Caco-2 (cell line): Measurements from ENCODE around the gene SHB. TPM values are rescaled to one million over a fixed set of nuclear protein-coding genes. Genes with fewer than 3 reads are reported as not detected.

ENCODE experiments used
- BruUV-seq: library from RNA; stranded (reverse); fragments of 400-500 nt; replicated peaks from 2 replicates; lab custom pipeline; 2021; lab: Mats Ljungman, UMichigan
- CTCF ChIA-PET: fragments of 300-600 bp; sonication (Branson Sonifier 250); formaldehyde crosslinking; loops from one replicate; lab custom pipeline; 2022; ENCODE audit warnings: antibody characterized with exemption; lab: Charles Lee
- POLR2A ChIA-PET: fragments of 300-600 bp; sonication (Branson Sonifier 250); formaldehyde crosslinking; loops from one replicate; lab custom pipeline; 2022; ENCODE audit warnings: antibody characterized with exemption; lab: Charles Lee
- DNase-seq, 2 experiments: peaks; one replicate each; pipeline versions ENCODE4 v3.0.0 to v3.0.0-alpha.2; 2020 to 2022
- H3K27me3 ChIP-seq: replicated peaks from 2 replicates; pipeline ENCODE4 v1.6.0; 2011; ENCODE audit warnings: low read length; ENCODE audit not compliant: control insufficient read depth, insufficient read depth
- H3K36me3 ChIP-seq: 2 replicates; pipeline ENCODE4 v1.5.1; 2011; ENCODE audit warnings: low read length; ENCODE audit not compliant: control insufficient read depth, insufficient read depth
- H3K4me1 ChIP-seq: fragments of 250-450 bp; sonication (Bioruptor Pico); 2 replicates; pipeline ENCODE4 v1.5.1; 2020; ENCODE audit warnings: mild to moderate bottlenecking
- H3K4me3 ChIP-seq: 2 replicates; pipeline ENCODE4 v1.5.1; 2011; ENCODE audit warnings: low read depth, mild to moderate bottlenecking, control low read depth, low read length
- H3K9me3 ChIP-seq: fragments of 250-450 bp; sonication (Bioruptor Pico); 2 replicates; pipeline ENCODE4 v1.5.1; 2020; ENCODE audit warnings: mild to moderate bottlenecking, moderate library complexity
- H3K27ac Mint-ChIP-seq: one replicate; pipeline ENCODE4 v1.8.0; 2022; ENCODE audit warnings: mixed read lengths; ENCODE audit not compliant: unreplicated experiment
- H3K27me3 Mint-ChIP-seq: one replicate; pipeline ENCODE4 v1.8.0; 2022; ENCODE audit warnings: mixed read lengths; ENCODE audit not compliant: insufficient read depth, unreplicated experiment
- H3K36me3 Mint-ChIP-seq: one replicate; pipeline ENCODE4 v1.8.0; 2022; ENCODE audit warnings: mild to moderate bottlenecking, mixed read lengths; ENCODE audit not compliant: insufficient read depth, unreplicated experiment
- H3K4me1 Mint-ChIP-seq: one replicate; pipeline ENCODE4 v1.8.0; 2022; ENCODE audit warnings: low read depth, mixed read lengths; ENCODE audit not compliant: unreplicated experiment
- H3K4me3 Mint-ChIP-seq: one replicate; pipeline ENCODE4 v1.8.0; 2022; ENCODE audit warnings: mild to moderate bottlenecking, moderate library complexity, mixed read lengths; ENCODE audit not compliant: unreplicated experiment
- H3K9me3 Mint-ChIP-seq: one replicate; pipeline ENCODE4 v1.8.0; 2022; ENCODE audit warnings: mixed read lengths; ENCODE audit not compliant: unreplicated experiment
- CTCF ChIP-seq, 2 experiments: fragments of 200-600 bp in 1 of 2; IDR thresholded peaks; 1 replicate in 1 of 2; 2 replicates in 1 of 2; pipeline versions ENCODE4 v1.5.1 to v1.8.0; 2011 to 2022; ENCODE audit warnings: antibody characterized with exemption in 1 of 2, control low read depth in 1 of 2, inconsistent platforms in 1 of 2, low read depth in 1 of 2, low read length in 1 of 2, mild to moderate bottlenecking in 1 of 2, moderate library complexity in 1 of 2; ENCODE audit not compliant: insufficient read depth in 1 of 2, severe bottlenecking in 1 of 2, unreplicated experiment in 1 of 2
- intact Hi-C: fragments of 100-400 bp; cut with micrococcal nuclease; formaldehyde crosslinking; loops from one replicate; pipeline ENCODE4 v1.10.0; 2022; ENCODE audit not compliant: unreplicated experiment
- total RNA-seq: library from RNA; stranded (reverse); gene quantifications from 2 replicates; pipeline ENCODE4 v1.2.3, GENCODE V29; 2022

The SHB gene
- total RNA-seq, 1 experiment from 2014 or later = 18.3 TPM

- peaks cover 32% of the 10 kb centered on the region for H3K4me1 ChIP-seq
- BruUV-seq = no TSS peak
- H3K9me3 ChIP-seq = no peaks in the 10 kb centered on the region
- POLR2A ChIA-PET = no interaction called here
- Mint-ChIP-seq H3K27me3 (no peaks in the 10 kb centered on the region), H3K27ac (no peak overlapping the region), H3K4me1 (peaks cover 26% of the 10 kb centered on the region), H3K4me3 (no peak overlapping the region), H3K9me3 (no peaks in the 10 kb centered on the region), H3K36me3 (peaks cover 23% of the 10 kb centered on the region)
- no peak for TF ChIP-seq CTCF (IDR thresholded peaks at IDR 0.05; ENCODE audit: insufficient read depth in 1 of 2, low read depth in 1 of 2, low read length in 1 of 2, severe bottlenecking in 1 of 2, unreplicated experiment in 1 of 2)
- no peaks in the 10 kb centered on the region for H3K36me3 ChIP-seq
- no peak overlapping the region for H3K4me3 ChIP-seq
- intact Hi-C loops = no loop called here
- no peak for DNase-seq
- CTCF ChIA-PET = no interaction called here
- H3K27me3 ChIP-seq = no peaks in the 10 kb centered on the region
Measured at GRCh38 chr9:37961351-37961750, 107.7 kb downstream of the SHB start.

- Mint-ChIP-seq H3K27me3 (no peaks in the 10 kb centered on the region), H3K27ac (no peak overlapping the region), H3K4me1 (peaks cover 22% of the 10 kb centered on the region), H3K4me3 (no peak overlapping the region), H3K36me3 (peaks cover 20% of the 10 kb centered on the region), H3K9me3 (no peaks in the 10 kb centered on the region)
- CTCF ChIA-PET = no interaction called here
- BruUV-seq = no TSS peak
- H3K4me3 ChIP-seq = no peak overlapping the region
- H3K9me3 ChIP-seq = no peaks in the 10 kb centered on the region
- no peaks in the 10 kb centered on the region for H3K27me3 ChIP-seq
- POLR2A ChIA-PET = no interaction called here
- peaks cover 24% of the 10 kb centered on the region for H3K4me1 ChIP-seq
- intact Hi-C loops = no loop called here
- no peaks in the 10 kb centered on the region for H3K36me3 ChIP-seq
- no peak for DNase-seq
- TF ChIP-seq CTCF (IDR thresholded peaks at IDR 0.05; ENCODE audit: insufficient read depth in 1 of 2, low read depth in 1 of 2, low read length in 1 of 2, severe bottlenecking in 1 of 2, unreplicated experiment in 1 of 2) = no peak
Measured at GRCh38 chr9:37960631-37961030, 108.4 kb downstream of the SHB start.

GRCh38 chr9:37959976-37960375 lies 109.1 kb downstream of the SHB start:
- ChIA-PET CTCF (no interaction called here), POLR2A (no interaction called here)
- no peak for DNase-seq
- H3K9me3 ChIP-seq = no peaks in the 10 kb centered on the region
- Mint-ChIP-seq H3K4me3 (no peak overlapping the region), H3K27me3 (no peaks in the 10 kb centered on the region), H3K9me3 (no peaks in the 10 kb centered on the region), H3K27ac (no peak overlapping the region), H3K36me3 (peaks cover 20% of the 10 kb centered on the region), H3K4me1 (peaks cover 20% of the 10 kb centered on the region)
- no peaks in the 10 kb centered on the region for H3K36me3 ChIP-seq
- intact Hi-C loops = no loop called here
- BruUV-seq = no TSS peak
- TF ChIP-seq CTCF (IDR thresholded peaks at IDR 0.05; ENCODE audit: insufficient read depth in 1 of 2, low read depth in 1 of 2, low read length in 1 of 2, severe bottlenecking in 1 of 2, unreplicated experiment in 1 of 2) = no peak
- no peaks in the 10 kb centered on the region for H3K27me3 ChIP-seq
- no peak overlapping the region for H3K4me3 ChIP-seq
- H3K4me1 ChIP-seq = peaks cover 18% of the 10 kb centered on the region
